HCT116 (cell line): ENCODE data around the gene KRTAP29-1.

Experiments used
- ELF1 ChIP-seq: IDR thresholded peaks from 2 replicates; pipeline ENCODE4 v1.6.1; 2012; ENCODE audit warnings: low read depth, borderline replicate concordance
- EZH2 ChIP-seq: fragments of 200-600 bp; sonication (generic); IDR thresholded peaks from 2 replicates; pipeline ENCODE4 v1.6.1; 2017; ENCODE audit warnings: antibody characterized with exemption, mixed run types
- EZH2phosphoT487 ChIP-seq: fragments of 200-600 bp; IDR thresholded peaks from 2 replicates; pipeline ENCODE4 v1.6.1; 2018; ENCODE audit warnings: antibody characterized with exemption, borderline replicate concordance
- POLR2A ChIP-seq: IDR thresholded peaks from 2 replicates; pipeline ENCODE4 v1.7.0; 2011; ENCODE audit warnings: borderline replicate concordance; ENCODE audit not compliant: insufficient read depth, insufficient read length; ENCODE audit errors: extremely low read depth
- POLR2AphosphoS5 ChIP-seq: IDR thresholded peaks from 2 replicates; pipeline ENCODE4 v1.6.1; 2011; ENCODE audit warnings: mild to moderate bottlenecking, low read depth, low read length, moderate library complexity
- SP1 ChIP-seq: IDR thresholded peaks from 2 replicates; pipeline ENCODE4 v1.6.1; 2012; ENCODE audit warnings: low read depth
- SRF ChIP-seq: IDR thresholded peaks from 2 replicates; pipeline ENCODE4 v1.6.1; 2012; ENCODE audit warnings: low read depth
- YY1 ChIP-seq: IDR thresholded peaks from 2 replicates; pipeline ENCODE4 v1.6.1; 2011; ENCODE audit warnings: low read length, low read depth, moderate library complexity, mild to moderate bottlenecking; ENCODE audit not compliant: insufficient replicate concordance; ENCODE audit errors: extremely low read depth
- ZNF274 ChIP-seq: fragments of 200-500 bp; sonication (Bioruptor generic); IDR thresholded peaks from 2 replicates; pipeline ENCODE4 v1.6.1; 2014; ENCODE audit warnings: mild to moderate bottlenecking, low read depth, low read length, inconsistent platforms
- TF ChIP-seq, protein P1 (sequence below), 3 experiments: fragments of 200-600 bp in 1 of 3; sonication (generic) in 1 of 3; IDR thresholded peaks in 2 of 3; conservative IDR thresholded peaks in 1 of 3; 2 replicates each; pipeline ENCODE4 v1.5.1; 2012 to 2017; ENCODE audit warnings: low read depth in 2 of 3, low read length in 2 of 3, antibody characterized with exemption in 1 of 3, borderline replicate concordance in 1 of 3, control low read depth in 1 of 3, mild to moderate bottlenecking in 1 of 3, mixed read lengths in 1 of 3, mixed run types in 1 of 3, moderate library complexity in 1 of 3; ENCODE audit not compliant: insufficient read depth in 1 of 3

DNA sequence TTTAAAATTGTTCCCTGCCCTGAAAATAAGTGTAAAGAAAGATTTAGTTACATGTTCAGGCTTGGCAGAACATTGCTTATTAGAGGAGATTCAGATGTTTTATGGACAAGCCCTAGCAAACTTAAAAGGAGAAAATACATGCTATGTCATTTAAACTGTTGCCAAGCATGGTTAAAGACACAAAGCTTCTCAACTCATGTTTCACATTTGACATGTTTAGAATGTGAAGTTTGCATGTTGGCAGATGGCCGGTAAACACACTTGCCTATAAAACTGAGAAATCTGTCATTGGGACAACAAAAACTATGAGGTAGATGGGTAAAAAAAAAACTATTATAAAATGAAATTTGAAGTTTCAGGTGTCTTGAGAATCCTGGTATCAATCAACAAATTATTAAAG is 5.8 kb downstream of the KRTAP29-1 start:
- TF ChIP-seq, protein P1, sequence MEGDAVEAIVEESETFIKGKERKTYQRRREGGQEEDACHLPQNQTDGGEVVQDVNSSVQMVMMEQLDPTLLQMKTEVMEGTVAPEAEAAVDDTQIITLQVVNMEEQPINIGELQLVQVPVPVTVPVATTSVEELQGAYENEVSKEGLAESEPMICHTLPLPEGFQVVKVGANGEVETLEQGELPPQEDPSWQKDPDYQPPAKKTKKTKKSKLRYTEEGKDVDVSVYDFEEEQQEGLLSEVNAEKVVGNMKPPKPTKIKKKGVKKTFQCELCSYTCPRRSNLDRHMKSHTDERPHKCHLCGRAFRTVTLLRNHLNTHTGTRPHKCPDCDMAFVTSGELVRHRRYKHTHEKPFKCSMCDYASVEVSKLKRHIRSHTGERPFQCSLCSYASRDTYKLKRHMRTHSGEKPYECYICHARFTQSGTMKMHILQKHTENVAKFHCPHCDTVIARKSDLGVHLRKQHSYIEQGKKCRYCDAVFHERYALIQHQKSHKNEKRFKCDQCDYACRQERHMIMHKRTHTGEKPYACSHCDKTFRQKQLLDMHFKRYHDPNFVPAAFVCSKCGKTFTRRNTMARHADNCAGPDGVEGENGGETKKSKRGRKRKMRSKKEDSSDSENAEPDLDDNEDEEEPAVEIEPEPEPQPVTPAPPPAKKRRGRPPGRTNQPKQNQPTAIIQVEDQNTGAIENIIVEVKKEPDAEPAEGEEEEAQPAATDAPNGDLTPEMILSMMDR (IDR thresholded peaks at IDR 0.05 in 2 of 3, conservative IDR thresholded peaks at IDR 0.05 in 1 of 3; ENCODE audit: borderline replicate concordance in 1 of 3, insufficient read depth in 1 of 3, low read depth in 2 of 3, low read length in 2 of 3) = no peak
- TF ChIP-seq EZH2phosphoT487 = no peak
- TF ChIP-seq YY1 = no peak
- TF ChIP-seq ELF1 = no peak
- TF ChIP-seq SRF = no peak
- no peak for TF ChIP-seq ZNF274
- TF ChIP-seq POLR2A = no peak
- TF ChIP-seq SP1 = no peak
- TF ChIP-seq POLR2AphosphoS5 = no peak
- TF ChIP-seq EZH2 = no peak
